K562 (cell line): ENCODE measurements around the gene HIVEP3.

Experiments
- CTCF ChIP-seq, 3 experiments: IDR thresholded peaks in 2 of 3; conservative IDR thresholded peaks in 1 of 3; 2 replicates each; pipeline ENCODE4 v1.5.1; 2011 to 2012; ENCODE audit warnings: low read length in 3 of 3, mild to moderate bottlenecking in 3 of 3, control low read depth in 2 of 3, improper control_type of control experiment in 1 of 3, inconsistent platforms in 1 of 3, low read depth in 1 of 3, mixed read lengths in 1 of 3, moderate library complexity in 1 of 3; ENCODE audit not compliant: insufficient read depth in 2 of 3
- EP300 ChIP-seq: IDR thresholded peaks from 2 replicates; pipeline ENCODE4 v1.6.1; 2012; ENCODE audit warnings: low read length, improper control_type of control experiment
- GTF2F1 ChIP-seq: IDR thresholded peaks from 2 replicates; pipeline ENCODE4 v1.6.1; 2011; ENCODE audit warnings: low read depth, low read length, improper control_type of control experiment
- IRF2 ChIP-seq: sonication (generic); formaldehyde crosslinking; IDR thresholded peaks from 2 replicates; pipeline ENCODE4 v1.8.1; 2022; ENCODE audit warnings: mild to moderate bottlenecking, missing genetic modification reagents
- KDM1A ChIP-seq, 2 experiments: fragments of 450-650 bp; IDR thresholded peaks; 2 replicates each; pipeline ENCODE4 v1.6.1; 2016; ENCODE audit warnings: mild to moderate bottlenecking in 2 of 2
- LEF1 ChIP-seq: fragments of 450-650 bp; IDR thresholded peaks from 2 replicates; pipeline ENCODE4 v1.6.1; 2016; ENCODE audit warnings: mild to moderate bottlenecking
- MTA2 ChIP-seq: fragments of 450-650 bp; IDR thresholded peaks from 2 replicates; pipeline ENCODE4 v1.6.1; 2016; ENCODE audit warnings: low read depth
- MYC ChIP-seq, 2 experiments: fragments of 250-450 bp in 1 of 2; sonication (Bioruptor Pico) in 1 of 2; IDR thresholded peaks; 2 replicates each; pipeline versions ENCODE4 v1.5.1 to v1.6.1; 2012 to 2021; ENCODE audit warnings: low read depth in 2 of 2, borderline replicate concordance in 1 of 2, improper control_type of control experiment in 1 of 2, low read length in 1 of 2, mild to moderate bottlenecking in 1 of 2, moderate library complexity in 1 of 2
- NR2C2 ChIP-seq, 2 experiments: fragments of 200-800 bp in 1 of 2; sonication (Bioruptor generic) in 1 of 2; sonication (generic) in 1 of 2; formaldehyde crosslinking in 1 of 2; IDR thresholded peaks; 2 replicates each; pipeline versions ENCODE4 v1.6.1 to v1.8.0; 2016 to 2022; ENCODE audit warnings: mild to moderate bottlenecking in 1 of 2, missing compliant biosample characterization in 1 of 2, missing genetic modification characterization in 1 of 2, missing genetic modification reagents in 1 of 2
- REST ChIP-seq, 2 experiments: fragments of 450-650 bp; formaldehyde crosslinking in 1 of 2; IDR thresholded peaks; 2 replicates each; pipeline versions ENCODE4 v1.4.0 to v1.6.1; 2014 to 2020; ENCODE audit warnings: mild to moderate bottlenecking in 2 of 2, borderline replicate concordance in 1 of 2, low read depth in 1 of 2
- WHSC1 ChIP-seq: IDR thresholded peaks from one replicate; pipeline ENCODE4 v1.6.1; 2012; ENCODE audit warnings: low read length, control low read depth, inconsistent platforms
- ZNF184 ChIP-seq: sonication (generic); formaldehyde crosslinking; IDR thresholded peaks from 2 replicates; pipeline ENCODE4 v1.5.0; 2020; ENCODE audit warnings: missing genetic modification reagents

DNA sequence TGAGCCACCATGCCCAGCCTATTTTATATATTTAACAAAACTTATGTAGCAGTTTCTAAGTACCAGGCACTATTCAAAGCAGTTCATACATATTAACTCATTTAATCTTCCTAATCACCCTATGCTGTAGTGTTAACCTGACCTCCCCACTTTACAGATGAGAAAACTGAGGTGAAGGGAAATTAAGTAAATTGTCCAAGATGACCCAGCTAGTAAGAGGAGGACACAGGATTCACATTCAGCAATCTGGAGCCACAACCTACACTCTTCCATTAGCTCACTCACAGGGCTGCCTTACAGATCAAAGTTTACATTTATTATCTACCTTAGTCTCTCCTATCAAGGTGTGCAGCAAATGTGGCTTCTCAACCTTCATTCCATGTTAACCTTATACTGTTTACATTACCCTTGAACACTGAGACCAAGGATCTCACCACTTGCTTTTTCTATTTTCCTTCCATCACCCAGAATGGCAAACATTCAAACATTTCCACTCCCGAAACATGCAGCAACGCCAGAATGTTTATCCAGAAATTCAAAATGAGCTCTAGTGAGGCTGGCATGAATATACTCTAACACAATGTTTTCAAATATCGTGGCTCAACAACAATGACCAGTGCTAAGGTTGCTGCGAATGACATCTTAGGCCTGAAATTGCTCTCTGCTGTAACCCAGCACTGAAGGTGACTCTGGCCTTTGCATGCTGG is 24.5 kb downstream of the HIVEP3 start:
- TF ChIP-seq GTF2F1, result no peak
- TF ChIP-seq CTCF (IDR thresholded peaks at IDR 0.05 in 2 of 3, conservative IDR thresholded peaks at IDR 0.05 in 1 of 3; ENCODE audit: insufficient read depth in 2 of 3, low read depth in 1 of 3, low read length in 3 of 3), result no peak
- TF ChIP-seq MTA2, result no peak
- TF ChIP-seq WHSC1, result no peak
- TF ChIP-seq REST (IDR thresholded peaks at IDR 0.05; ENCODE audit: borderline replicate concordance), result no peak
- TF ChIP-seq REST (CRISPR knock-in tag; IDR thresholded peaks at IDR 0.05; ENCODE audit: low read depth), result no peak
- TF ChIP-seq IRF2 (CRISPR knock-in tag), result no peak
- TF ChIP-seq KDM1A (IDR thresholded peaks at IDR 0.05), result peak; percentile 27 to 49; a peak in 2 of 4 replicates
- TF ChIP-seq MYC (IDR thresholded peaks at IDR 0.05; ENCODE audit: low read depth, low read length), result no peak
- no peak for TF ChIP-seq MYC (CRISPR knock-in tag; IDR thresholded peaks at IDR 0.05; ENCODE audit: borderline replicate concordance, low read depth)
- no peak for TF ChIP-seq NR2C2 (CRISPR knock-in tag; IDR thresholded peaks at IDR 0.05)
- TF ChIP-seq NR2C2 (tag; IDR thresholded peaks at IDR 0.05), result no peak
- TF ChIP-seq LEF1, result no peak
- TF ChIP-seq ZNF184 (CRISPR knock-in tag), result no peak
- no peak for TF ChIP-seq EP300
